ENCODE data around the gene SEMA4A. TPM values are rescaled to one million over a fixed set of nuclear protein-coding genes. Genes with fewer than 3 reads are reported as not detected.
"Not testable (repeated sequence)": the region's sequence is repeated elsewhere in the genome, so short reads cannot be mapped to it uniquely, and the experiment has no call there.

The SEMA4A gene
- total RNA-seq, 2 experiments from 2014 or later, result 77.8 to 196 TPM

- H3K36me3 ChIP-seq (ENCODE audit: insufficient read depth, low read length), result peaks cover 63% of the 10 kb centered on the region
- DNase-seq (ENCODE audit: low spot score), result no peak
- no peaks in the 10 kb centered on the region for H4K20me1 ChIP-seq (ENCODE audit: insufficient read depth, low read length)
Measured at GRCh38 chr1:156177919-156178654, 24.7 kb downstream of the SEMA4A start.

GRCh38 chr1:156180471-156180870 lies 27.1 kb downstream of the SEMA4A start:
- H3K79me2 ChIP-seq (ENCODE audit: insufficient read depth, low read depth, low read length), result no peaks in the 10 kb centered on the region

More at GRCh38 chr1:156177919-156178654, 24.7 kb downstream of the SEMA4A start:
- BruUV-seq (replicated peaks), result TSS peak; percentile 7
- Histone ChIP-seq H3K4me2 (ENCODE audit: low read length) (no peak overlapping the region), H3K27ac (ENCODE audit: low read depth, low read length, poor library complexity, severe bottlenecking) (peak overlapping the region; percentile 10), H3K4me1 (ENCODE audit: insufficient read depth, low read length, poor library complexity, severe bottlenecking) (peaks cover 18% of the 10 kb centered on the region), H3K4me3 (ENCODE audit: low read depth, low read length, poor library complexity, severe bottlenecking) (no peak overlapping the region), H3K9me3 (ENCODE audit: low read length) (no peaks in the 10 kb centered on the region), H2AFZ (ENCODE audit: low read length) (no peak overlapping the region), H3K79me2 (ENCODE audit: insufficient read depth, low read depth, low read length) (no peaks in the 10 kb centered on the region), H3K9me2 (ENCODE audit: insufficient read depth, low read length) (no peaks in the 10 kb centered on the region)
- intact Hi-C loops (cut with micrococcal nuclease; ENCODE audit: unreplicated experiment), result no loop called here
- ChIA-PET CTCF (ENCODE audit: unreplicated experiment) (no interaction called here), POLR2A (interaction anchor here (0.6 to 0.7 kb wide), 2 partner anchors 16 to 35 kb away, joined by 3 to 5 read pairs; partner anchors contain the start of gene PMF1)
- TF ChIP-seq CTCF (conservative IDR thresholded peaks at IDR 0.05; ENCODE audit: low read length) (no peak), EZH2phosphoT487 (IDR thresholded peaks at IDR 0.05; ENCODE audit: borderline replicate concordance, low read depth, low read length) (no peak)

GRCh38 chr1:156181391-156181924 lies 28.1 kb downstream of the SEMA4A start:
- H2AFZ ChIP-seq (ENCODE audit: low read length); POLR2A ChIA-PET; CTCF ChIA-PET (ENCODE audit: unreplicated experiment); H3K4me3 ChIP-seq (ENCODE audit: low read depth, low read length, poor library complexity, severe bottlenecking); BruUV-seq (replicated peaks); H3K79me2 ChIP-seq (ENCODE audit: insufficient read depth, low read depth, low read length); H4K20me1 ChIP-seq (ENCODE audit: insufficient read depth, low read length); H3K9me3 ChIP-seq (ENCODE audit: low read length); DNase-seq (ENCODE audit: low spot score); H3K27ac ChIP-seq (ENCODE audit: low read depth, low read length, poor library complexity, severe bottlenecking); H3K9me2 ChIP-seq (ENCODE audit: insufficient read depth, low read length); intact Hi-C loops (cut with micrococcal nuclease; ENCODE audit: unreplicated experiment); H3K4me2 ChIP-seq (ENCODE audit: low read length): not testable (repeated sequence)
- peaks cover 41% of the 10 kb centered on the region for H3K36me3 ChIP-seq (ENCODE audit: insufficient read depth, low read length)
- H3K4me1 ChIP-seq (ENCODE audit: insufficient read depth, low read length, poor library complexity, severe bottlenecking), result peaks cover 18% of the 10 kb centered on the region

More at GRCh38 chr1:156180471-156180870, 27.1 kb downstream of the SEMA4A start:
- TF ChIP-seq EZH2phosphoT487 (IDR thresholded peaks at IDR 0.05; ENCODE audit: borderline replicate concordance, low read depth, low read length), result no peak
- no peak for TF ChIP-seq CTCF (conservative IDR thresholded peaks at IDR 0.05; ENCODE audit: low read length)
- intact Hi-C loops (cut with micrococcal nuclease; ENCODE audit: unreplicated experiment), result no loop called here
- no peaks in the 10 kb centered on the region for H3K9me2 ChIP-seq (ENCODE audit: insufficient read depth, low read length)
- H3K36me3 ChIP-seq (ENCODE audit: insufficient read depth, low read length), result peaks cover 41% of the 10 kb centered on the region
- DNase-seq (ENCODE audit: low spot score), result no peak
- no peak overlapping the region for H3K27ac ChIP-seq (ENCODE audit: low read depth, low read length, poor library complexity, severe bottlenecking)
- BruUV-seq (replicated peaks), result no TSS peak
- no peak overlapping the region for H2AFZ ChIP-seq (ENCODE audit: low read length)
- CTCF ChIA-PET (ENCODE audit: unreplicated experiment), result no interaction called here
- no peaks in the 10 kb centered on the region for H4K20me1 ChIP-seq (ENCODE audit: insufficient read depth, low read length)
- peaks cover 18% of the 10 kb centered on the region for H3K4me1 ChIP-seq (ENCODE audit: insufficient read depth, low read length, poor library complexity, severe bottlenecking)
- H3K9me3 ChIP-seq (ENCODE audit: low read length), result no peaks in the 10 kb centered on the region
- no peak overlapping the region for H3K4me2 ChIP-seq (ENCODE audit: low read length)
- POLR2A ChIA-PET, result interaction anchor here (0.7 kb wide), 2 partner anchors 10 to 29 kb away, joined by 3 to 6 read pairs; no protein-coding TSS in a partner anchor
- H3K4me3 ChIP-seq (ENCODE audit: low read depth, low read length, poor library complexity, severe bottlenecking), result no peak overlapping the region

- H2AFZ ChIP-seq (ENCODE audit: low read length); BruUV-seq (replicated peaks); intact Hi-C loops (cut with micrococcal nuclease; ENCODE audit: unreplicated experiment); CTCF ChIA-PET (ENCODE audit: unreplicated experiment); H3K9me3 ChIP-seq (ENCODE audit: low read length); POLR2A ChIA-PET; H3K4me3 ChIP-seq (ENCODE audit: low read depth, low read length, poor library complexity, severe bottlenecking); H3K4me2 ChIP-seq (ENCODE audit: low read length); DNase-seq (ENCODE audit: low spot score); H4K20me1 ChIP-seq (ENCODE audit: insufficient read depth, low read length); H3K79me2 ChIP-seq (ENCODE audit: insufficient read depth, low read depth, low read length); H3K9me2 ChIP-seq (ENCODE audit: insufficient read depth, low read length); H3K27ac ChIP-seq (ENCODE audit: low read depth, low read length, poor library complexity, severe bottlenecking): not testable (repeated sequence)
- Histone ChIP-seq H3K4me1 (ENCODE audit: insufficient read depth, low read length, poor library complexity, severe bottlenecking) (peaks cover 13% of the 10 kb centered on the region), H3K36me3 (ENCODE audit: insufficient read depth, low read length) (peaks cover 41% of the 10 kb centered on the region)
Measured at GRCh38 chr1:156182010-156182779, 28.8 kb downstream of the SEMA4A start.
